WTC11 (cell line): ENCODE data around the gene NDUFS1. TPM values are rescaled to one million over a fixed set of nuclear protein-coding genes. Genes with fewer than 3 reads are reported as not detected.

Experiments
- ATAC-seq: fragments of 200-7000 bp; cut with Tn5 transposase; 2 replicates; pipeline ENCODE4 v1.10.0; 2021; ENCODE audit warnings: mild to moderate bottlenecking, moderate library complexity
- CTCF ChIA-PET: fragments of 300-600 bp; sonication (Branson Sonifier 250); formaldehyde crosslinking; loops from one replicate; lab custom pipeline; 2021; ENCODE audit warnings: antibody characterized with exemption; lab: Charles Lee
- POLR2A ChIA-PET: fragments of 350-600 bp; sonication (Branson Sonifier 250); formaldehyde crosslinking; loops from one replicate; lab custom pipeline; 2021; ENCODE audit warnings: antibody characterized with exemption; lab: Charles Lee
- DNase-seq: peaks from one replicate; pipeline ENCODE4 v3.0.0; 2021; ENCODE audit warnings: low spot score
- H3K27ac Mint-ChIP-seq: 2 replicates; pipeline ENCODE4 v1.8.0; 2021; ENCODE audit warnings: mixed read lengths
- H3K27me3 Mint-ChIP-seq: 2 replicates; pipeline ENCODE4 v1.8.0; 2021; ENCODE audit warnings: low read depth, mild to moderate bottlenecking, moderate library complexity, mixed read lengths
- H3K36me3 Mint-ChIP-seq: 2 replicates; pipeline ENCODE4 v1.8.0; 2021; ENCODE audit warnings: mixed read lengths
- H3K4me1 Mint-ChIP-seq: 2 replicates; pipeline ENCODE4 v1.8.0; 2022; ENCODE audit warnings: mixed read lengths
- H3K4me3 Mint-ChIP-seq: 2 replicates; pipeline ENCODE4 v1.8.0; 2021; ENCODE audit warnings: mild to moderate bottlenecking, moderate library complexity, mixed read lengths
- H3K9me3 Mint-ChIP-seq: 2 replicates; pipeline ENCODE4 v1.8.0; 2021; ENCODE audit warnings: mixed read lengths
- ATF2 ChIP-seq: sonication (generic); formaldehyde crosslinking; IDR thresholded peaks from 2 replicates; pipeline ENCODE4 v1.8.1; 2022; ENCODE audit warnings: low read depth, missing genetic modification reagents, borderline replicate concordance
- ESRRA ChIP-seq: sonication (generic); formaldehyde crosslinking; IDR thresholded peaks from 2 replicates; pipeline ENCODE4 v1.8.1; 2022; ENCODE audit warnings: mild to moderate bottlenecking, missing genetic modification reagents, borderline replicate concordance
- FOXK1 ChIP-seq: sonication (generic); formaldehyde crosslinking; IDR thresholded peaks from 2 replicates; pipeline ENCODE4 v1.8.0; 2022; ENCODE audit warnings: mild to moderate bottlenecking, moderate library complexity, missing genetic modification reagents
- JAZF1 ChIP-seq: fragments of 250-450 bp; sonication (Bioruptor Pico); IDR thresholded peaks from 2 replicates; pipeline ENCODE4 v1.9.0; 2021; ENCODE audit warnings: moderate library complexity, mild to moderate bottlenecking, inconsistent platforms
- KAT7 ChIP-seq: sonication (generic); formaldehyde crosslinking; IDR thresholded peaks from 2 replicates; pipeline ENCODE4 v1.8.1; 2023; ENCODE audit warnings: missing genetic modification reagents, mild to moderate bottlenecking, borderline replicate concordance
- MLX ChIP-seq: sonication (generic); formaldehyde crosslinking; IDR thresholded peaks from 2 replicates; pipeline ENCODE4 v1.8.1; 2023; ENCODE audit warnings: mild to moderate bottlenecking, missing genetic modification reagents, moderate library complexity
- MYBL2 ChIP-seq: sonication (generic); formaldehyde crosslinking; IDR thresholded peaks from 2 replicates; pipeline ENCODE4 v1.8.1; 2023; ENCODE audit warnings: mild to moderate bottlenecking, moderate library complexity, missing genetic modification reagents
- NFATC4 ChIP-seq: fragments of 250-450 bp; sonication (Bioruptor Pico); IDR thresholded peaks from 2 replicates; pipeline ENCODE4 v1.9.0; 2021; ENCODE audit warnings: mild to moderate bottlenecking
- NFYB ChIP-seq: sonication (generic); formaldehyde crosslinking; conservative IDR thresholded peaks from 2 replicates; pipeline ENCODE4 v1.8.0; 2022; ENCODE audit warnings: low read depth, missing genetic modification reagents
- NR1H2 ChIP-seq: sonication (generic); formaldehyde crosslinking; IDR thresholded peaks from 2 replicates; pipeline ENCODE4 v1.9.0; 2021; ENCODE audit warnings: mild to moderate bottlenecking, moderate library complexity, missing genetic modification reagents
- RORB ChIP-seq: fragments of 250-450 bp; sonication (Bioruptor Pico); IDR thresholded peaks from 2 replicates; pipeline ENCODE4 v1.9.0; 2021; ENCODE audit warnings: mild to moderate bottlenecking
- SMAD3 ChIP-seq: sonication (generic); formaldehyde crosslinking; IDR thresholded peaks from 2 replicates; pipeline ENCODE4 v1.8.0; 2022; ENCODE audit warnings: missing genetic modification reagents, mild to moderate bottlenecking, borderline replicate concordance
- USF1 ChIP-seq: sonication (generic); formaldehyde crosslinking; IDR thresholded peaks from 2 replicates; pipeline ENCODE4 v1.8.0; 2022; ENCODE audit warnings: mild to moderate bottlenecking, missing genetic modification reagents
- ZNF121 ChIP-seq: sonication (generic); formaldehyde crosslinking; IDR thresholded peaks from 2 replicates; pipeline ENCODE4 v1.8.0; 2023; ENCODE audit warnings: missing genetic modification reagents
- ZNF138 ChIP-seq: sonication (generic); formaldehyde crosslinking; conservative IDR thresholded peaks from 2 replicates; pipeline ENCODE4 v1.8.1; 2022; ENCODE audit warnings: mild to moderate bottlenecking, moderate library complexity, missing genetic modification reagents
- ZNF263 ChIP-seq: sonication (generic); formaldehyde crosslinking; IDR thresholded peaks from 2 replicates; pipeline ENCODE4 v1.8.1; 2022; ENCODE audit warnings: low read depth, mild to moderate bottlenecking, moderate library complexity, missing genetic modification reagents
- ZNF317 ChIP-seq: sonication (generic); formaldehyde crosslinking; IDR thresholded peaks from 2 replicates; pipeline ENCODE4 v1.8.1; 2023; ENCODE audit warnings: low read depth, mild to moderate bottlenecking, moderate library complexity, missing genetic modification reagents, borderline replicate concordance
- ZNF396 ChIP-seq: fragments of 250-450 bp; sonication (Bioruptor Pico); IDR thresholded peaks from 2 replicates; pipeline ENCODE4 v1.8.0; 2021; ENCODE audit warnings: mild to moderate bottlenecking, moderate library complexity, borderline replicate concordance
- ZNF416 ChIP-seq: fragments of 250-450 bp; sonication (Bioruptor Pico); IDR thresholded peaks from 2 replicates; pipeline ENCODE4 v1.9.0; 2021; ENCODE audit warnings: mild to moderate bottlenecking, inconsistent platforms
- ZNF423 ChIP-seq: fragments of 250-450 bp; sonication (Bioruptor Pico); IDR thresholded peaks from 2 replicates; pipeline ENCODE4 v2.1.2; 2022; ENCODE audit warnings: mild to moderate bottlenecking, moderate library complexity
- total RNA-seq: library from RNA; stranded (reverse); gene quantifications from 3 replicates; pipeline ENCODE4 v1.2.3, GENCODE V29; 2021

NDUFS1 gene
- total RNA-seq, 1 experiment from 2014 or later, result 106 TPM

GRCh38 chr2:206201075-206201848, 42.0 kb upstream of the NDUFS1 start (continued):
- no peak for TF ChIP-seq ATF2 (CRISPR knock-in tag)
- TF ChIP-seq ZNF121 (CRISPR knock-in tag), result no peak
- TF ChIP-seq JAZF1 (CRISPR knock-in tag), result no peak
- TF ChIP-seq ZNF396 (CRISPR knock-in tag), result no peak
- TF ChIP-seq MYBL2 (CRISPR knock-in tag), result no peak
- TF ChIP-seq SMAD3, result no peak
- no peak for TF ChIP-seq ESRRA
- TF ChIP-seq ZNF138 (CRISPR knock-in tag), result no peak
- TF ChIP-seq, all 79 proteins: peak for 0

- ATAC-seq, result no peak
- no peak overlapping the region for H3K27ac Mint-ChIP-seq
Measured at GRCh38 chr2:206198677-206199076, 39.4 kb upstream of the NDUFS1 start.

GRCh38 chr2:206193671-206194357, 34.6 kb upstream of the NDUFS1 start:
- CTCF ChIA-PET, result no interaction called here
- POLR2A ChIA-PET, result interaction anchor here (0.5 kb wide), 1 partner anchor 31 kb away, joined by 5 read pairs; no protein-coding TSS in a partner anchor
- Mint-ChIP-seq H3K27ac (no peak overlapping the region), H3K4me1 (peaks cover 6% of the 10 kb centered on the region), H3K27me3 (no peaks in the 10 kb centered on the region), H3K36me3 (no peaks in the 10 kb centered on the region), H3K9me3 (no peaks in the 10 kb centered on the region), H3K4me3 (no peak overlapping the region)
- no peak for TF ChIP-seq USF1
- no peak for TF ChIP-seq ESRRA
- TF ChIP-seq NR1H2, result no peak
- no peak for TF ChIP-seq NFYB (CRISPR knock-in tag)
- TF ChIP-seq ZNF423 (CRISPR knock-in tag), result no peak
- TF ChIP-seq MLX, result no peak
- TF ChIP-seq ZNF121 (CRISPR knock-in tag), result no peak
- TF ChIP-seq ZNF416 (CRISPR knock-in tag), result no peak
- no peak for TF ChIP-seq ZNF317
- no peak for TF ChIP-seq RORB (CRISPR knock-in tag)
- DNase-seq (no peak), ATAC-seq (no peak)

More at GRCh38 chr2:206198677-206199076, 39.4 kb upstream of the NDUFS1 start:
- Mint-ChIP-seq H3K36me3 (no peaks in the 10 kb centered on the region), H3K27me3 (no peaks in the 10 kb centered on the region), H3K9me3 (peaks cover 2% of the 10 kb centered on the region; the same call in 1 of the 2 replicates), H3K4me3 (no peak overlapping the region), H3K4me1 (peaks cover 19% of the 10 kb centered on the region)
- ChIA-PET CTCF (no interaction called here), POLR2A (no interaction called here)
- DNase-seq, result no peak
- no peak for TF ChIP-seq ZNF263 (CRISPR knock-in tag)
- no peak for TF ChIP-seq NFATC4 (CRISPR knock-in tag)
- no peak for TF ChIP-seq KAT7
- no peak for TF ChIP-seq FOXK1 (CRISPR knock-in tag)
- no peak for TF ChIP-seq MYBL2 (CRISPR knock-in tag)
